ENCODE results near the gene KMT2E. TPM values are rescaled to one million over a fixed set of nuclear protein-coding genes. Genes with fewer than 3 reads are reported as not detected.
"Not testable (repeated sequence)": the region's sequence is repeated elsewhere in the genome, so short reads cannot be mapped to it uniquely, and the experiment has no call there.

KMT2E gene
- total RNA-seq, 2 donors from 2014 or later = 85.2 to 181 TPM

GRCh38 chr7:105019269-105019668 is 5.3 kb downstream of the KMT2E start:
- H3K27me3 Mint-ChIP-seq = no peaks in the 10 kb centered on the region
- H3K36me3 Mint-ChIP-seq (ENCODE audit: low read depth) = peaks cover 95% of the 10 kb centered on the region
- no peak overlapping the region for H3K27ac Mint-ChIP-seq
- H3K9me3 Mint-ChIP-seq = no peaks in the 10 kb centered on the region
- peaks cover 22% of the 10 kb centered on the region for H3K4me1 Mint-ChIP-seq
- H3K4me3 Mint-ChIP-seq = peak overlapping the region; percentile 99
- no peak for ATAC-seq (replicated peaks)

GRCh38 chr7:105020926-105021325 is 6.9 kb downstream of the KMT2E start:
- H3K4me1 Mint-ChIP-seq = peaks cover 32% of the 10 kb centered on the region
- no peak overlapping the region for H3K27ac Mint-ChIP-seq
- ATAC-seq (replicated peaks) = no peak
- H3K36me3 Mint-ChIP-seq (ENCODE audit: low read depth) = peaks cover 95% of the 10 kb centered on the region
- peak overlapping the region; percentile 99 for H3K4me3 Mint-ChIP-seq
- H3K27me3 Mint-ChIP-seq = no peaks in the 10 kb centered on the region
- H3K9me3 Mint-ChIP-seq = no peaks in the 10 kb centered on the region

GRCh38 chr7:105021352-105021751 is 7.3 kb downstream of the KMT2E start:
- Mint-ChIP-seq H3K27me3 (no peaks in the 10 kb centered on the region), H3K9me3 (no peaks in the 10 kb centered on the region), H3K36me3 (ENCODE audit: low read depth) (peaks cover 95% of the 10 kb centered on the region), H3K4me3 (peak overlapping the region; percentile 99), H3K27ac (no peak overlapping the region), H3K4me1 (peaks cover 36% of the 10 kb centered on the region)
- ATAC-seq (replicated peaks) = no peak

- Mint-ChIP-seq H3K27me3 (no peaks in the 10 kb centered on the region), H3K9me3 (no peaks in the 10 kb centered on the region), H3K4me3 (peak overlapping the region; percentile 99), H3K27ac (no peak overlapping the region), H3K36me3 (ENCODE audit: low read depth) (peaks cover 93% of the 10 kb centered on the region), H3K4me1 (peaks cover 39% of the 10 kb centered on the region)
- no peak for ATAC-seq (replicated peaks)
Observed at GRCh38 chr7:105021967-105022366, 8.0 kb downstream of the KMT2E start.

GRCh38 chr7:105022458-105022857 is 8.5 kb downstream of the KMT2E start:
- no peak overlapping the region for H3K27ac Mint-ChIP-seq
- H3K27me3 Mint-ChIP-seq = no peaks in the 10 kb centered on the region
- H3K36me3 Mint-ChIP-seq (ENCODE audit: low read depth) = peaks cover 93% of the 10 kb centered on the region
- no peaks in the 10 kb centered on the region for H3K9me3 Mint-ChIP-seq
- no peak for ATAC-seq (replicated peaks)
- peaks cover 36% of the 10 kb centered on the region for H3K4me1 Mint-ChIP-seq
- H3K4me3 Mint-ChIP-seq = peak overlapping the region; percentile 99

GRCh38 chr7:105024734-105025133 is 10.7 kb downstream of the KMT2E start:
- Mint-ChIP-seq H3K9me3 (no peaks in the 10 kb centered on the region), H3K27me3 (no peaks in the 10 kb centered on the region), H3K4me3 (peak overlapping the region; percentile 56), H3K4me1 (peaks cover 43% of the 10 kb centered on the region), H3K36me3 (ENCODE audit: low read depth) (peaks cover 93% of the 10 kb centered on the region), H3K27ac (peak overlapping the region; percentile 35)
- peak; percentile 24 for ATAC-seq (replicated peaks)

- ATAC-seq (replicated peaks) = no peak
- H3K27ac Mint-ChIP-seq = peak overlapping the region; percentile 7
- peak overlapping the region; percentile 56 for H3K4me3 Mint-ChIP-seq
- H3K9me3 Mint-ChIP-seq = no peaks in the 10 kb centered on the region
- H3K4me1 Mint-ChIP-seq = peaks cover 41% of the 10 kb centered on the region
- H3K36me3 Mint-ChIP-seq (ENCODE audit: low read depth) = peaks cover 90% of the 10 kb centered on the region
- no peaks in the 10 kb centered on the region for H3K27me3 Mint-ChIP-seq
Observed at GRCh38 chr7:105026750-105027149, 12.7 kb downstream of the KMT2E start.

- no peaks in the 10 kb centered on the region for H3K27me3 Mint-ChIP-seq
- no peak overlapping the region for H3K27ac Mint-ChIP-seq
- peak overlapping the region; percentile 56 for H3K4me3 Mint-ChIP-seq
- H3K36me3 Mint-ChIP-seq (ENCODE audit: low read depth) = peaks cover 90% of the 10 kb centered on the region
- peaks cover 35% of the 10 kb centered on the region for H3K4me1 Mint-ChIP-seq
- peak; percentile 42 for ATAC-seq (replicated peaks)
- H3K9me3 Mint-ChIP-seq = no peaks in the 10 kb centered on the region
Observed at GRCh38 chr7:105027176-105027853, 13.3 kb downstream of the KMT2E start.

GRCh38 chr7:105028004-105028403 is 14.0 kb downstream of the KMT2E start:
- no peak for ATAC-seq (replicated peaks)
- Mint-ChIP-seq H3K4me3 (peak overlapping the region; percentile 28), H3K27ac (peak overlapping the region; percentile 42), H3K4me1 (peaks cover 32% of the 10 kb centered on the region), H3K27me3 (no peaks in the 10 kb centered on the region), H3K9me3 (no peaks in the 10 kb centered on the region), H3K36me3 (ENCODE audit: low read depth) (peaks cover 83% of the 10 kb centered on the region)

- peak overlapping the region; percentile 42 for H3K27ac Mint-ChIP-seq
- ATAC-seq (replicated peaks) = peak; percentile 54
Observed at GRCh38 chr7:105028941-105029340, 14.9 kb downstream of the KMT2E start.

GRCh38 chr7:105030447-105030846 is 16.4 kb downstream of the KMT2E start:
- no peaks in the 10 kb centered on the region for H3K27me3 Mint-ChIP-seq

More at GRCh38 chr7:105028941-105029340, 14.9 kb downstream of the KMT2E start:
- peaks cover 33% of the 10 kb centered on the region for H3K4me1 Mint-ChIP-seq
- H3K27me3 Mint-ChIP-seq, H3K9me3 Mint-ChIP-seq: not testable (repeated sequence)
- peak overlapping the region; percentile 28 for H3K4me3 Mint-ChIP-seq
- peaks cover 82% of the 10 kb centered on the region for H3K36me3 Mint-ChIP-seq (ENCODE audit: low read depth)

GRCh38 chr7:105032553-105033214 is 18.7 kb downstream of the KMT2E start:
- Mint-ChIP-seq H3K9me3 (no peaks in the 10 kb centered on the region), H3K4me1 (peaks cover 34% of the 10 kb centered on the region), H3K27me3 (no peaks in the 10 kb centered on the region), H3K4me3 (no peak overlapping the region), H3K36me3 (ENCODE audit: low read depth) (peaks cover 76% of the 10 kb centered on the region), H3K27ac (no peak overlapping the region)
- no peak for ATAC-seq (replicated peaks)

More at GRCh38 chr7:105030447-105030846, 16.4 kb downstream of the KMT2E start:
- Mint-ChIP-seq H3K36me3 (ENCODE audit: low read depth) (peaks cover 76% of the 10 kb centered on the region), H3K27ac (peak overlapping the region; percentile 59), H3K4me1 (peaks cover 35% of the 10 kb centered on the region), H3K9me3 (no peaks in the 10 kb centered on the region), H3K4me3 (peak overlapping the region; percentile 31)
- ATAC-seq (replicated peaks) = no peak

GRCh38 chr7:105035349-105035748 is 21.3 kb downstream of the KMT2E start:
- Mint-ChIP-seq H3K27ac (peak overlapping the region; percentile 41), H3K4me3 (peak overlapping the region; percentile 39), H3K27me3 (no peaks in the 10 kb centered on the region), H3K9me3 (no peaks in the 10 kb centered on the region), H3K4me1 (peaks cover 25% of the 10 kb centered on the region), H3K36me3 (ENCODE audit: low read depth) (peaks cover 78% of the 10 kb centered on the region)
- no peak for ATAC-seq (replicated peaks)

- Mint-ChIP-seq H3K27ac (peak overlapping the region; percentile 41), H3K4me3 (peak overlapping the region; percentile 39), H3K27me3 (no peaks in the 10 kb centered on the region), H3K9me3 (no peaks in the 10 kb centered on the region), H3K4me1 (peaks cover 30% of the 10 kb centered on the region), H3K36me3 (ENCODE audit: low read depth) (peaks cover 80% of the 10 kb centered on the region)
- peak; percentile 31 for ATAC-seq (replicated peaks)
Observed at GRCh38 chr7:105036217-105037168, 22.5 kb downstream of the KMT2E start.

Data from activated T-helper 17 cell treated with anti-CD3 and anti-CD28 coated beads, Interleukin-2, amount 50 U/mL, for 72 hours (primary cell).